SK-N-SH treated with all-trans-retinoic acid at 6 μM for 48 hours (cell line): ENCODE results near the gene MAN1A2.

Experiments used
- BACH2 ChIP-seq: fragments of 250-450 bp; sonication (Bioruptor Pico); IDR thresholded peaks from 2 replicates; pipeline ENCODE4 v1.9.0; 2021; ENCODE audit warnings: mild to moderate bottlenecking, borderline replicate concordance
- ISL1 ChIP-seq: fragments of 250-450 bp; sonication (Bioruptor Pico); IDR thresholded peaks from 2 replicates; pipeline ENCODE4 v2.1.2; 2022; ENCODE audit warnings: mild to moderate bottlenecking, moderate library complexity
- RARB ChIP-seq: fragments of 250-450 bp; sonication (Bioruptor Pico); IDR thresholded peaks from 2 replicates; pipeline ENCODE4 v1.8.0; 2021; ENCODE audit warnings: mild to moderate bottlenecking, moderate library complexity
- TCF4 ChIP-seq: fragments of 250-450 bp; sonication (Bioruptor Pico); IDR thresholded peaks from 2 replicates; pipeline ENCODE4 v1.8.0; 2021; ENCODE audit warnings: mild to moderate bottlenecking, moderate library complexity, borderline replicate concordance
- ZC3H10 ChIP-seq: fragments of 250-450 bp; sonication (Bioruptor Pico); IDR thresholded peaks from 2 replicates; pipeline ENCODE4 v1.5.1; 2021; ENCODE audit warnings: mild to moderate bottlenecking, moderate library complexity
- ZNF70 ChIP-seq: fragments of 450-650 bp; formaldehyde crosslinking; IDR thresholded peaks from 2 replicates; pipeline ENCODE4 v1.5.0; 2020; ENCODE audit warnings: mild to moderate bottlenecking, moderate library complexity
- TF ChIP-seq, protein P1 (sequence below): fragments of 250-450 bp; sonication (Bioruptor Pico); IDR thresholded peaks from 2 replicates; pipeline ENCODE4 v1.8.0; 2020; ENCODE audit warnings: mild to moderate bottlenecking, moderate library complexity, borderline replicate concordance
- TF ChIP-seq, protein P2 (sequence below): fragments of 250-450 bp; sonication (Bioruptor Pico); IDR thresholded peaks from 2 replicates; pipeline ENCODE4 v1.8.0; 2021; ENCODE audit warnings: low read depth, mild to moderate bottlenecking, moderate library complexity, borderline replicate concordance

DNA sequence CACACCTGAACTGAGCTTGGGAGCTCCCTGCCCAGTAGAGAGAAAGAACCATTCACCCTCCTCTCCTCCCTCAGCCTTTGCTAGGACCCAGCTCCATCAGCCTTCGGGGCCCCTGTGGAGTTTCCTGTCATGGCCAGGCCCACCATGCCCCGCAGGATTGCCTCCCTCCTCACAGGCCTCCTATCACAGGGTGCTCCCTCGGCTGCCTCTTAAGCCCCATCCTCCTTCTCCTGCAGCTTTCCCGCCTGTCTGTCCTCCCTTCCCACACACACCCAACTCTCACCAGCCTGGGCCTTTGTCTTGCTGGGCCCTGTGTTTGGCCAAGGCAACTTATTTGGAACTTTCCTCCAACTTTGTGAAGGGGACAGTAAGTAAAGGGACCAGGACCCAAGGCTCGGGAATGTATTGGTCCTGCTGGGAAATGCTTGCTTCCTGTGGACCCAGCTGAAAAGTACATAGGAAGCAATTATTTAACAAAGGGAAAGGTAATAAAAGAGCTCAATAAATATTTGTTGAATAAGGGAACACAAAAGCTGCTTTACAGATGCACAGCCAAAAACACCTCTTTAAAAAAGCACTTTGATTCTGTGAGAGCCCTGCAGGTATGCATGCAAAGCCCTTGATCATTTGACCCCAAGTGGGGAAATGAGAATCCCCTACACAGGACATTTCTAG, 207.0 kb downstream of the MAN1A2 start:
- TF ChIP-seq, protein P1, sequence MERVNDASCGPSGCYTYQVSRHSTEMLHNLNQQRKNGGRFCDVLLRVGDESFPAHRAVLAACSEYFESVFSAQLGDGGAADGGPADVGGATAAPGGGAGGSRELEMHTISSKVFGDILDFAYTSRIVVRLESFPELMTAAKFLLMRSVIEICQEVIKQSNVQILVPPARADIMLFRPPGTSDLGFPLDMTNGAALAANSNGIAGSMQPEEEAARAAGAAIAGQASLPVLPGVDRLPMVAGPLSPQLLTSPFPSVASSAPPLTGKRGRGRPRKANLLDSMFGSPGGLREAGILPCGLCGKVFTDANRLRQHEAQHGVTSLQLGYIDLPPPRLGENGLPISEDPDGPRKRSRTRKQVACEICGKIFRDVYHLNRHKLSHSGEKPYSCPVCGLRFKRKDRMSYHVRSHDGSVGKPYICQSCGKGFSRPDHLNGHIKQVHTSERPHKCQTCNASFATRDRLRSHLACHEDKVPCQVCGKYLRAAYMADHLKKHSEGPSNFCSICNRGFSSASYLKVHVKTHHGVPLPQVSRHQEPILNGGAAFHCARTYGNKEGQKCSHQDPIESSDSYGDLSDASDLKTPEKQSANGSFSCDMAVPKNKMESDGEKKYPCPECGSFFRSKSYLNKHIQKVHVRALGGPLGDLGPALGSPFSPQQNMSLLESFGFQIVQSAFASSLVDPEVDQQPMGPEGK (CRISPR knock-in tag): no peak
- TF ChIP-seq BACH2 (CRISPR knock-in tag) (no peak), ZC3H10 (CRISPR knock-in tag) (no peak), RARB (CRISPR knock-in tag) (no peak), ISL1 (CRISPR knock-in tag) (no peak), TCF4 (CRISPR knock-in tag) (no peak), ZNF70 (CRISPR knock-in tag) (no peak)
- TF ChIP-seq, protein P2, sequence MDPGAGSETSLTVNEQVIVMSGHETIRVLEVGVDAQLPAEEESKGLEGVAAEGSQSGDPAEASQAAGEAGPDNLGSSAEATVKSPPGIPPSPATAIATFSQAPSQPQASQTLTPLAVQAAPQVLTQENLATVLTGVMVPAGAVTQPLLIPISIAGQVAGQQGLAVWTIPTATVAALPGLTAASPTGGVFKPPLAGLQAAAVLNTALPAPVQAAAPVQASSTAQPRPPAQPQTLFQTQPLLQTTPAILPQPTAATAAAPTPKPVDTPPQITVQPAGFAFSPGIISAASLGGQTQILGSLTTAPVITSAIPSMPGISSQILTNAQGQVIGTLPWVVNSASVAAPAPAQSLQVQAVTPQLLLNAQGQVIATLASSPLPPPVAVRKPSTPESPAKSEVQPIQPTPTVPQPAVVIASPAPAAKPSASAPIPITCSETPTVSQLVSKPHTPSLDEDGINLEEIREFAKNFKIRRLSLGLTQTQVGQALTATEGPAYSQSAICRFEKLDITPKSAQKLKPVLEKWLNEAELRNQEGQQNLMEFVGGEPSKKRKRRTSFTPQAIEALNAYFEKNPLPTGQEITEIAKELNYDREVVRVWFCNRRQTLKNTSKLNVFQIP: no peak
